Vagina (tissue), 2 donors: ENCODE measurements around the gene LCAT. TPM values are rescaled to one million over a fixed set of nuclear protein-coding genes. Genes with fewer than 3 reads are reported as not detected.

ENCODE experiments used
- DNase-seq, 2 donors: peaks; one replicate each; pipeline ENCODE4 v3.0.0-alpha.2; 2017; ENCODE audit errors: extremely low spot score in 2 of 2
- H3K27ac ChIP-seq: fragments of 200-600 bp; sonication (generic); one replicate; pipeline ENCODE4 v1.5.1; 2019
- H3K27me3 ChIP-seq: fragments of 200-600 bp; sonication (generic); one replicate; pipeline ENCODE4 v1.5.1; 2019
- H3K36me3 ChIP-seq, 2 donors: fragments of 200-600 bp; sonication (generic); one replicate each; pipeline ENCODE4 v1.5.1; 2017 to 2019
- H3K4me1 ChIP-seq: fragments of 200-600 bp; sonication (generic); one replicate; pipeline ENCODE4 v1.5.1; 2019
- H3K4me3 ChIP-seq, 2 donors: fragments of 200-600 bp; sonication (generic); 1 replicate in 1 of 2; 2 replicates in 1 of 2; pipeline ENCODE4 v1.5.1; 2016 to 2019
- H3K9me3 ChIP-seq: fragments of 200-600 bp; sonication (generic); one replicate; pipeline ENCODE4 v1.5.1; 2019
- POLR2A ChIP-seq, 2 donors: fragments of 450-650 bp; IDR thresholded peaks; one replicate each; pipeline ENCODE4 v1.6.1; 2017; ENCODE audit warnings: antibody characterized with exemption in 2 of 2, mild to moderate bottlenecking in 2 of 2, moderate library complexity in 2 of 2
- POLR2AphosphoS5 ChIP-seq, 2 donors: sonication (generic); formaldehyde crosslinking; IDR thresholded peaks; one replicate each; pipeline ENCODE4 v1.9.0; 2017; ENCODE audit warnings: antibody characterized with exemption in 2 of 2, mild to moderate bottlenecking in 2 of 2, low read depth in 1 of 2; ENCODE audit not compliant: insufficient read depth in 1 of 2
- intact Hi-C: fragments of 100-400 bp; cut with DNase I; formaldehyde crosslinking; loops from one replicate; pipeline ENCODE4 v1.15.1; 2023
- total RNA-seq: library from RNA; depleted of rRNA; stranded (reverse); fragments of >200 nt; gene quantifications from one replicate; pipeline ENCODE4 v1.2.3, GENCODE V29; 2016
- TF ChIP-seq, protein P1 (sequence below), 3 experiments: fragments of 450-650 bp in 2 of 3; fragments of 200-600 bp in 1 of 3; sonication (generic) in 1 of 3; IDR thresholded peaks; one replicate each; pipeline ENCODE4 v1.5.1; 2017 to 2019; ENCODE audit warnings: antibody characterized with exemption in 3 of 3, mild to moderate bottlenecking in 2 of 3, moderate library complexity in 2 of 3

LCAT gene
- total RNA-seq, 1 donor from 2014 or later = 33.4 TPM

DNA sequence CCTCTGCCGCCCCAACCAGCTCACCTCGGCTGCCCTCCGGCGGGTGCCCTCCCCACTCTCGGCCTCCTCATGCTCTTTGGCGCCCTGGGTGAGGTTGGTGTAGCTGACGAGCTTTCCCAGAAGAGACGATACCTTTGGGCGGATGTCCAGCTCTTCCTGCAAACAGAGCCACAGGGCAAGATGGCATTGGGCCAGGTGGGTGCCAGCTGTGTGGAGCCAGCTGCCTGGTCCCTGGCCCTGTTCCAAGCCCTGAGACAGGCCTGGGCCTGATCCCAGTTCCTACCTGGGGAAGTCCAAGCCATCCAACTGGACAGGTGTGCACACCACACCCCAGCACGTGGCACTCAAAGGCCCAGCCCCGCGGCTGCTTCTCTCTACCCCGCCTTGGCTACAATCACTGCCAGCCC, 17.6 kb upstream of the LCAT start:
- DNase-seq = no peak
- Histone ChIP-seq H3K4me1 (peaks cover 74% of the 10 kb centered on the region), H3K36me3 (peaks cover 0 to 38% of the 10 kb centered on the region in 2 donors), H3K9me3 (no peaks in the 10 kb centered on the region), H3K4me3 (no peak overlapping the region), H3K27ac (no peak overlapping the region), H3K27me3 (no peaks in the 10 kb centered on the region)
- TF ChIP-seq POLR2AphosphoS5 (IDR thresholded peaks at IDR 0.05; ENCODE audit: insufficient read depth in 1 of 2, low read depth in 1 of 2) (peak in 1 of 2 donors; percentile 52), POLR2A (IDR thresholded peaks at IDR 0.05) (no peak)
- TF ChIP-seq, protein P1, sequence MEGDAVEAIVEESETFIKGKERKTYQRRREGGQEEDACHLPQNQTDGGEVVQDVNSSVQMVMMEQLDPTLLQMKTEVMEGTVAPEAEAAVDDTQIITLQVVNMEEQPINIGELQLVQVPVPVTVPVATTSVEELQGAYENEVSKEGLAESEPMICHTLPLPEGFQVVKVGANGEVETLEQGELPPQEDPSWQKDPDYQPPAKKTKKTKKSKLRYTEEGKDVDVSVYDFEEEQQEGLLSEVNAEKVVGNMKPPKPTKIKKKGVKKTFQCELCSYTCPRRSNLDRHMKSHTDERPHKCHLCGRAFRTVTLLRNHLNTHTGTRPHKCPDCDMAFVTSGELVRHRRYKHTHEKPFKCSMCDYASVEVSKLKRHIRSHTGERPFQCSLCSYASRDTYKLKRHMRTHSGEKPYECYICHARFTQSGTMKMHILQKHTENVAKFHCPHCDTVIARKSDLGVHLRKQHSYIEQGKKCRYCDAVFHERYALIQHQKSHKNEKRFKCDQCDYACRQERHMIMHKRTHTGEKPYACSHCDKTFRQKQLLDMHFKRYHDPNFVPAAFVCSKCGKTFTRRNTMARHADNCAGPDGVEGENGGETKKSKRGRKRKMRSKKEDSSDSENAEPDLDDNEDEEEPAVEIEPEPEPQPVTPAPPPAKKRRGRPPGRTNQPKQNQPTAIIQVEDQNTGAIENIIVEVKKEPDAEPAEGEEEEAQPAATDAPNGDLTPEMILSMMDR (IDR thresholded peaks at IDR 0.05) = no peak
- intact Hi-C loops = no loop called here

DNA sequence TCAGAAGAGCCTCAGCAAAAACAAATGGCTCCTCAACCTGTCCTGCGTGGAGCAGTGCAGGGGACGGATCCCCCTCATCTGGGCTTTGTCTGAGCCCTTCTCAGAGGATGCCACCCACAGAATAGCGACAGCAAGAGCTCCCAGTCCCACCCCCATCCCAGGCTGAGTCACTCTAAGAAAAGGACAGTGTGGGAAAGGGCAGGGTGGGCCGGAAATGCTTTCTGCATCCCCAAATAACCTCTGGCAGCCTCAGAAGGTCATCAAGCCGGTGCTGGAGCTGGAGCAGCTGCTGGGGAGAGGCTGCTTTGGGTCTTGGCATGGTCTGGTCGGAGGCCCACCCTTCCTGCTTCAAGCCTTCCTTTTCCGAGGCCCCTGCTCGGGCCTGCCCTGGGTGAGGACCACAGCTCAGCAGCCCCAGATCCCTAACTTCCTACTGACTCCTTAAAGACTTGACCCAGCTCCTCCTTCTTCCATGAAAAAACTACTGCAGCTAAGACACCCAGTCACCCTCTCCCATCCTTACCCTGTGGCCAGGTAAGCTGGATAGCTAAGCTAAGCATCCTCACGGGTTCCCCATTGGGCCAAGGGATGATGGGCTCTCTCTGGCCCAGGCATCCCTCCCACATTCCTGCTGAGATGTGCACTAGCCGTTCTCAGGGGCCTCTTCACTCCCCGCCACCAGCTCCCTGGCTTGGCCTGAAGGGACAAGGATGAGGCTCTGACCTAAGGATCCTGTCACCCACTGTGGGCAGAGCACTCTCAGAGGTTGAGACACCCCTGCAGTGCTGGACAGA, 15.8 kb upstream of the LCAT start:
- H3K4me1 ChIP-seq = peaks cover 56% of the 10 kb centered on the region
- H3K4me3 ChIP-seq = no peak overlapping the region
- H3K27ac ChIP-seq = peak overlapping the region; percentile 63
- peaks cover 0 to 41% of the 10 kb centered on the region in 2 donors for H3K36me3 ChIP-seq
- peak in 1 of 2 donors; percentile 43 for TF ChIP-seq POLR2AphosphoS5 (IDR thresholded peaks at IDR 0.05; ENCODE audit: insufficient read depth in 1 of 2, low read depth in 1 of 2)
- TF ChIP-seq POLR2A (IDR thresholded peaks at IDR 0.05) = no peak
- no peaks in the 10 kb centered on the region for H3K9me3 ChIP-seq
- intact Hi-C loops = no loop called here
- no peak for DNase-seq
- H3K27me3 ChIP-seq = no peaks in the 10 kb centered on the region

DNA sequence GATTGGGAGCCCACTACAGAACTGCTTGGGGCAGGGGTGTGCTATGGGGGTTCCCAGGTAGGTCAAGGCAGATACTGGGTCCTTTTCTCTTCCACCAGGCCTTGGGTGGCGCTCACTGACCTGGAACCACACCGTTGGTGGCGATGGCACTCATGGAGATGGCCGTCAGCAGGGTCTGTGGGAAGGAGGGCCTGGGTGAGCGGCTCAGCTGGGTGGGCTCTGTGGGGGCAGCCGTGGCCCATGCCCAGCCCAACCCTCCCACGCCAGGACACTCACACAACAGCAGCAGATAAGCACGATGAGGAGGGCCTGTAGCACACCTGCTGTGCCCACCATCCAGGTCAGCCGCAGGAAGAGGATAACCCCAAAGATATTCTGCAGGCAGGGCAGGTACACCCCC, 13.7 kb upstream of the LCAT start:
- no peak for DNase-seq
- peaks cover 0 to 44% of the 10 kb centered on the region in 2 donors for H3K36me3 ChIP-seq
- H3K27me3 ChIP-seq = no peaks in the 10 kb centered on the region
- peaks cover 35% of the 10 kb centered on the region for H3K4me1 ChIP-seq
- intact Hi-C loops = no loop called here
- no peak for TF ChIP-seq POLR2A (IDR thresholded peaks at IDR 0.05)
- no peak for TF ChIP-seq POLR2AphosphoS5 (IDR thresholded peaks at IDR 0.05; ENCODE audit: insufficient read depth in 1 of 2, low read depth in 1 of 2)
- TF ChIP-seq, protein P1 (IDR thresholded peaks at IDR 0.05) = no peak
- H3K9me3 ChIP-seq = no peaks in the 10 kb centered on the region
- no peak overlapping the region for H3K4me3 ChIP-seq
- no peak overlapping the region for H3K27ac ChIP-seq

DNA sequence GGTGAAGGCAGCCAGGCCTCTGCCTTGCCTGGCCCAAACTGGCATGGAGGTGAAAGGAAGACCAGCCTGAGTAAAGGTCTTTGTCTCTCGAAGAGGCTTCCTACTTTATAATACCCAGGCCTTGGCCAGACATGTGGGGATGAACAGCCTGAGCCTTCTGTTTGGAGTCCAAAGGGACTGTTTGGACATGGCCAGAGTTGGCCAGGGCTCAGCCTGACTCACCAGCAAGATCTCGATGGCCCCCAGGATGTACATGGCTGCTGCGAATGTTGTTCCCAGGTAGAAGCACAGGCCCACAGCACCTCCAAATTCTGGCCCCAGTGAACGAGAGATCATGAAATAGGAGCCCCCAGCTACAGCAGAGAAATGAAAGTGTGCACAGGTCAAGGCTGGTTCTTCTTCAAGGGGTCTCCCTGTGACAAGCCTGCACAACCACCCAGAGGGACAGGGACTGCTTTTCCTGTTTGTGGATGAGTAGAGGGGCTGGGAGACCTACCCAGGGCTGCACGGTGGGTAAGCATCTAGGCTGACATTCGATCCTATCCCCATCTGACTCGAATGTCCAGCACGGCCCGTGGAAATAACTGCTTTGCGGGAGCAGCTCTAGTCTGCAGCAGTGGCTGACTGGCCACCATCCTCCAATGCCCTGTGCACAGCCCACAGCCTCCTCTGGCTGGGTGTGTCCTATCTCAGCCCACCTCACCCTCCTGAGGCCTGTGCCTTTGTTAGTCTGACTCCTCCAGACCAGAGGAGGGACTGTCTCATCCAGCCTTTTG, 10.7 kb upstream of the LCAT start:
- no peaks in the 10 kb centered on the region for H3K27me3 ChIP-seq
- H3K9me3 ChIP-seq = no peaks in the 10 kb centered on the region
- TF ChIP-seq POLR2A (IDR thresholded peaks at IDR 0.05) (no peak), POLR2AphosphoS5 (IDR thresholded peaks at IDR 0.05; ENCODE audit: insufficient read depth in 1 of 2, low read depth in 1 of 2) (no peak)
- TF ChIP-seq, protein P1 (IDR thresholded peaks at IDR 0.05) = no peak
- peaks cover 21% of the 10 kb centered on the region for H3K4me1 ChIP-seq
- H3K36me3 ChIP-seq = peaks cover 0 to 49% of the 10 kb centered on the region in 2 donors
- no peak for DNase-seq
- H3K27ac ChIP-seq = no peak overlapping the region
- intact Hi-C loops = no loop called here
- H3K4me3 ChIP-seq = no peak overlapping the region

DNA sequence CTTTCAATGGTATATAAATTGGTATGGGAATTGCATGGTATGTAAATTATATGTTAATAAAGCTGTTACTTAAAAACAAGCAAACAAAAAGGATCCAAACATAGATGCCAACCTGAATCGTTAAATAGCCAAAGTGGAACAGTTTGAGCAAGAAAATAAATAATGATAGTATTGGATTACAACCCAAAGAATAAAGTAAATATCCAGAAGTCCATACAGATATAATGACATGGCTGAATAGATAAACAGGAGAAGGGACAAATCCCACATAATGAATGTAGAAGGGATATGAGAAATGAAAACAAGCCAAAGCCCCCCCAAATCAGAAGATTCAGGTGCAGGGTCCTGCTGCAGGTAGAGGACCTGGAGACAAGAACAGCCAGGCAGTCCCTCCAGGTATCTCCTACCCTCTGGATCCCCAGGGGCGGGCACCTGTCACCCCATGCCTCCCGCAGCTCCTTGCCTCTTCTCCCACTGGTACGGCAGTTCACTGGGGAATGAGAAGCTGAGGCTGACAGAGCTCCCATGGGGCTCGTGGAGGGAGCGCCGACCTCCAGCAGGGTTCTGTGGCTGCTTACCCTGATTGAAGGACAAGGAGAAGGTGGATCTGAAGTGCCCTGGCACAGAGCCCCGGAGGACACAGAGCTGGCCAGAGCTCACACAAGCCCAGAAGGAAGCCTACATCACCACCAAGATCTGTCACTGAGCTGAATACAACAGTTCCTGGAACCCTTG, 9.9 kb upstream of the LCAT start:
- DNase-seq = no peak
- peaks cover 16% of the 10 kb centered on the region for H3K4me1 ChIP-seq
- H3K36me3 ChIP-seq = peaks cover 0 to 56% of the 10 kb centered on the region in 2 donors
- H3K27me3 ChIP-seq = no peaks in the 10 kb centered on the region
- TF ChIP-seq, protein P1 (IDR thresholded peaks at IDR 0.05) = no peak
- no peak for TF ChIP-seq POLR2AphosphoS5 (IDR thresholded peaks at IDR 0.05; ENCODE audit: insufficient read depth in 1 of 2, low read depth in 1 of 2)
- TF ChIP-seq POLR2A (IDR thresholded peaks at IDR 0.05) = no peak
- H3K4me3 ChIP-seq = no peak overlapping the region
- no peaks in the 10 kb centered on the region for H3K9me3 ChIP-seq
- intact Hi-C loops = no loop called here
- no peak overlapping the region for H3K27ac ChIP-seq
